Glomerular visceral epithelial cell (primary cell): ENCODE measurements around the gene APC.

Experiments
- DNase-seq: peaks from one replicate; pipeline ENCODE4 v3.0.0-alpha.2; 2016; ENCODE audit errors: extremely low spot score

Gene APC

GRCh38 chr5:112737463-112738190 is at the start of gene APC:
APC (plus strand) TSS chr5:112737885; CDS start chr5:112754891, 17,006 bp downstream.
- peak; percentile 90 for DNase-seq

- DNase-seq, result peak; percentile 36
Observed at GRCh38 chr5:112689155-112689909, 48.4 kb upstream of the APC start.

- no peak for DNase-seq
Observed at GRCh38 chr5:112690605-112691338, 46.9 kb upstream of the APC start.

GRCh38 chr5:112691339-112691680 is 46.4 kb upstream of the APC start:
- DNase-seq, result no peak

- peak; percentile 36 for DNase-seq
Observed at GRCh38 chr5:112691758-112692157, 45.9 kb upstream of the APC start.

GRCh38 chr5:112692472-112692871 is 45.2 kb upstream of the APC start:
- no peak for DNase-seq

- DNase-seq, result no peak
Observed at GRCh38 chr5:112693301-112693700, 44.4 kb upstream of the APC start.

GRCh38 chr5:112694853-112695709 is 42.6 kb upstream of the APC start:
- DNase-seq, result peak; percentile 45

GRCh38 chr5:112696786-112697185 is 40.9 kb upstream of the APC start:
- DNase-seq, result no peak

- no peak for DNase-seq
Observed at GRCh38 chr5:112697322-112697721, 40.4 kb upstream of the APC start.

- DNase-seq, result no peak
Observed at GRCh38 chr5:112697833-112698232, 39.9 kb upstream of the APC start.

- peak; percentile 30 for DNase-seq
Observed at GRCh38 chr5:112703866-112704820, 33.5 kb upstream of the APC start.

GRCh38 chr5:112706446-112707016 is 31.2 kb upstream of the APC start:
- DNase-seq, result no peak

- DNase-seq, result peak; percentile 99
Observed at GRCh38 chr5:112707187-112708102, 30.2 kb upstream of the APC start.

GRCh38 chr5:112708103-112708622 is 29.5 kb upstream of the APC start:
- no peak for DNase-seq

- DNase-seq, result peak; percentile 7
Observed at GRCh38 chr5:112709416-112709815, 28.3 kb upstream of the APC start.

GRCh38 chr5:112710896-112711295 is 26.8 kb upstream of the APC start:
- DNase-seq, result no peak

- no peak for DNase-seq
Observed at GRCh38 chr5:112711436-112711835, 26.2 kb upstream of the APC start.

GRCh38 chr5:112713206-112713605 is 24.5 kb upstream of the APC start:
- no peak for DNase-seq
